ENCODE measurements around the gene MGAT5B.

MGAT5B gene

DNA sequence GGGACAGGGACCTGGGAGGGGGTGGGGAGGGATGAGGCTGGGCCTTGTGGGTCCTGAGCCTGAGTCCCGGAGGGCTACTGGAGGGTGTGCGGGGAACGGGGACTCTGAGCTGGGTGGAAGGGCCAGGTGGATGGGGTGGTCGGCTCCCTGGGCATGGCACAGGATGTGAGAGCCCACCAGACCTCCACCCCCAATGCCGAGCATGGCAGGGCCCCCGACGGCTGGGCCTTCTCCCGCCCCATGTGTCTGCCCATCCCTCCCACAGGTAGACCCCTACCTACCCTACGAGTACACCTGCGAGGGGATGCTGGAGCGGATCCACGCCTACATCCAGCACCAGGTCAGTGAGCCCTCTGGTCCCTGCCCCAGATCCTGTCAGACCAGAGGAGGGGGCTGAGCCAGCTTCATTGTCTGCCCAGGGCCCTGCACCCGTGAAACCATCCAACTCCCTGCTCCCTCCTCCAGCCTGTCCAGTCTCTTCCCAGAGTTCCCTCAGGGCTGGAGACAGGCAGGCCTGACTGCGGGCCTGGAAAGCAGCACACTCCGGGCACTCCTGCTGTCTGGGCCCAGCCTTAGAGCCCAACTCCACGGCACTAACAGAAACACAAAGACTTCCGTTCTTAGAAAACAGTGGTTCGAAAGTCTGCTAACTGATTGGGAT, 78.0 kb downstream of the MGAT5B start:
- no peaks in the 10 kb centered on the region for H3K27me3 ChIP-seq
- DNase-seq = no peak
- H3K4me1 ChIP-seq = no peaks in the 10 kb centered on the region; the same call in none of the 2 replicates
- no peak for TF ChIP-seq CTCF (IDR thresholded peaks at IDR 0.05; ENCODE audit: low read depth, low read length)
- H3K4me3 ChIP-seq (ENCODE audit: low read depth, low read length) = no peak overlapping the region
- no peaks in the 10 kb centered on the region for H3K9me3 ChIP-seq
- H3K36me3 ChIP-seq = peaks cover 4% of the 10 kb centered on the region

GRCh38 chr17:76946772-76947135, 78.5 kb downstream of the MGAT5B start:
- Histone ChIP-seq H3K36me3 (peaks cover 2% of the 10 kb centered on the region; the same call in 1 of the 2 replicates), H3K9me3 (no peaks in the 10 kb centered on the region), H3K4me3 (ENCODE audit: low read depth, low read length) (no peak overlapping the region), H3K27me3 (no peaks in the 10 kb centered on the region), H3K4me1 (no peaks in the 10 kb centered on the region; the same call in none of the 2 replicates)
- TF ChIP-seq CTCF (IDR thresholded peaks at IDR 0.05; ENCODE audit: low read depth, low read length) = no peak
- no peak for DNase-seq

DNA sequence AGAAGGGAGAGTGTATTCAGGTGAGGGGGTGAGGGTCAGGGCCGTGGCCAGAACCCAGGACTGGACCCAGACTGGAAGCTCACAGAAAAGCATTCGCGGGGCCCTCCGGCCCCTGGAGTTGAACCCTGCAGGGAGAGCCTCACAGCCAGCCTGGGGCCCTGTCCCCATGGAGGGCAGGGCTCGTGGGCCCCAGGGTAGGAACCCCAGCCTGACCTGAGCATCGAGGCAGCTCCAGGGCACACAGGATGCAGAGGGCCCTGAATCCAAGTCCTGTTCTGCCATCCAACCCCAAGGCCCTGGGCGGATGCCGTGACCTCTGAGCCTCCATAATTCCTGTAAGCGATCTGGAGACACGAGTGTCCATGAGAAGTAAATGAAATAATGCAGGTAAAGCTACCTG, 79.1 kb downstream of the MGAT5B start:
- Histone ChIP-seq H3K27me3 (no peaks in the 10 kb centered on the region), H3K9me3 (no peaks in the 10 kb centered on the region), H3K36me3 (0 out of 2 replicates have a peak, but pooled peaks cover 2% of the 10 kb centered on the region), H3K4me3 (ENCODE audit: low read depth, low read length) (no peak overlapping the region), H3K4me1 (no peaks in the 10 kb centered on the region; the same call in none of the 2 replicates)
- no peak for DNase-seq
- no peak for TF ChIP-seq CTCF (IDR thresholded peaks at IDR 0.05; ENCODE audit: low read depth, low read length)

GRCh38 chr17:76947771-76948170, 79.6 kb downstream of the MGAT5B start:
- no peak for DNase-seq
- Histone ChIP-seq H3K27me3 (no peaks in the 10 kb centered on the region), H3K4me3 (ENCODE audit: low read depth, low read length) (no peak overlapping the region), H3K9me3 (no peaks in the 10 kb centered on the region), H3K4me1 (no peaks in the 10 kb centered on the region; the same call in none of the 2 replicates), H3K36me3 (0 out of 2 replicates have a peak, but pooled peaks cover under 1% of the 10 kb centered on the region)
- TF ChIP-seq CTCF (IDR thresholded peaks at IDR 0.05; ENCODE audit: low read depth, low read length) = no peak

DNA sequence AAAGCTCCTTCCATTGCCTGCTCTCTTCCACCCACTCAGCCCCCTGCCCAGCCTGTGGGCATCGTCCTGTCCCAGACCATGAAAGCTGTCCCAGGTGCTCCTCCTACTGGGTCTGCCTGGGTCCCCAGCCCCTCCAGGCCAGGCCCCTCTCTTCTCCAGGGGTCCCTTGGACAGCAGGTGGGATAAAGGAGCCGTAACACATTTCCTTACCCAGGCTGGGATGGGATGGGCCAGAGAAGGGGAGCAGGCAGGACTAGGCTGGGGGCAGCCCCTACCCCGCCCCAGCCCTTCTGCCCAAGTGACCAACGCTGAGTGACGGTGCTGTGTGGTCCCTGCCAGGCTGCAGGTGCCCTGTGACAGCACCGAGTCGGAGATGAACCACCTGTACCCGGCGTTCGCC, 80.1 kb downstream of the MGAT5B start:
- Histone ChIP-seq H3K9me3 (no peaks in the 10 kb centered on the region), H3K27me3 (no peaks in the 10 kb centered on the region), H3K36me3 (no peaks in the 10 kb centered on the region), H3K4me1 (no peaks in the 10 kb centered on the region; the same call in none of the 2 replicates), H3K4me3 (ENCODE audit: low read depth, low read length) (no peak overlapping the region)
- TF ChIP-seq CTCF (IDR thresholded peaks at IDR 0.05; ENCODE audit: low read depth, low read length) = no peak
- DNase-seq = no peak

- no peak for TF ChIP-seq CTCF (IDR thresholded peaks at IDR 0.05; ENCODE audit: low read depth, low read length)
- no peak for DNase-seq
- Histone ChIP-seq H3K36me3 (no peaks in the 10 kb centered on the region), H3K4me1 (no peaks in the 10 kb centered on the region; the same call in none of the 2 replicates), H3K9me3 (no peaks in the 10 kb centered on the region), H3K4me3 (ENCODE audit: low read depth, low read length) (no peak overlapping the region), H3K27me3 (no peaks in the 10 kb centered on the region)
Observed at GRCh38 chr17:76948726-76949342, 80.6 kb downstream of the MGAT5B start.

Data from BE2C (cell line).